ENCODE results near the gene CST9. TPM values are rescaled to one million over a fixed set of nuclear protein-coding genes. Genes with fewer than 3 reads are reported as not detected.

The CST9 gene
- total RNA-seq, 1 experiment from 2014 or later = not detected

- Histone ChIP-seq H3K27ac (ENCODE audit: low read depth, low read length) (no peak overlapping the region), H2AFZ (ENCODE audit: low read depth, low read length, poor library complexity, severe bottlenecking) (no peak overlapping the region), H3K36me3 (ENCODE audit: control insufficient read depth in 1 of 2, insufficient read depth in 2 of 2, low read length in 2 of 2) (no peaks in the 10 kb centered on the region), H3K4me2 (ENCODE audit: low read length) (no peak overlapping the region), H4K20me1 (ENCODE audit: insufficient read depth) (no peaks in the 10 kb centered on the region), H3K79me2 (ENCODE audit: insufficient read depth, low read length) (no peaks in the 10 kb centered on the region), H3K9ac (ENCODE audit: low read length) (no peak overlapping the region), H3K4me3 (replicated peaks in 1 of 2; ENCODE audit: low read depth in 1 of 2, low read length in 2 of 2) (no peak overlapping the region), H3K9me3 (ENCODE audit: control insufficient read depth in 1 of 2, insufficient read depth in 1 of 2, low read depth in 1 of 2, low read length in 2 of 2) (0 out of 4 replicates have a peak, but pooled peaks cover 0 to 3% of the 10 kb centered on the region in 2 experiments), H3K9me2 (ENCODE audit: insufficient read depth) (no peaks in the 10 kb centered on the region), H3K4me1 (ENCODE audit: control insufficient read depth in 1 of 2, insufficient read depth in 2 of 2, low read length in 2 of 2) (no peaks in the 10 kb centered on the region), H3K27me3 (ENCODE audit: insufficient read depth, low read length) (peaks cover 23% of the 10 kb centered on the region)
- CTCF ChIA-PET = no interaction called here
- RAD21 ChIA-PET (ENCODE audit: low non-redundant PET in 1 of 2, low total read pairs in 2 of 2, uncharacterized antibody in 2 of 2, unreplicated experiment in 2 of 2) = no interaction called here
- no peak for ATAC-seq
- TF ChIP-seq POLR2A (IDR thresholded peaks at IDR 0.05; ENCODE audit: borderline replicate concordance, extremely low read depth, insufficient read depth, insufficient read length) = no peak
- TF ChIP-seq SP1 (IDR thresholded peaks at IDR 0.05; ENCODE audit: low read depth) = no peak
- no peak for TF ChIP-seq EGR1 (IDR thresholded peaks at IDR 0.05; ENCODE audit: low read depth)
- no peak for TF ChIP-seq RAD21 (IDR thresholded peaks at IDR 0.05; ENCODE audit: low read depth)
- no peak for TF ChIP-seq POLR2AphosphoS5 (IDR thresholded peaks at IDR 0.05; ENCODE audit: low read depth, low read length)
- no peak for TF ChIP-seq ZNF274 (IDR thresholded peaks at IDR 0.05; ENCODE audit: low read depth, low read length)
- no peak for TF ChIP-seq CBX3 (IDR thresholded peaks at IDR 0.05; ENCODE audit: low read depth)
- no peak for TF ChIP-seq FOSL1 (IDR thresholded peaks at IDR 0.05; ENCODE audit: low read depth)
- no peak for TF ChIP-seq REST (IDR thresholded peaks at IDR 0.05; ENCODE audit: low read depth)
- no peak for TF ChIP-seq ATF3 (IDR thresholded peaks at IDR 0.05)
- POLR2A ChIA-PET = no interaction called here
- intact Hi-C loops (cut with micrococcal nuclease) = no loop called here
- no TSS peak for BruUV-seq (replicated peaks)
- DNase-seq (ENCODE audit: low read depth, low spot score) = no peak
These were observed 40.1 kb downstream of the CST9 start for GRCh38 chr20:23565503-23566045.

All from HCT116 (cell line).